ENCODE measurements around the gene PRKCE.

- TF ChIP-seq, protein P1, sequence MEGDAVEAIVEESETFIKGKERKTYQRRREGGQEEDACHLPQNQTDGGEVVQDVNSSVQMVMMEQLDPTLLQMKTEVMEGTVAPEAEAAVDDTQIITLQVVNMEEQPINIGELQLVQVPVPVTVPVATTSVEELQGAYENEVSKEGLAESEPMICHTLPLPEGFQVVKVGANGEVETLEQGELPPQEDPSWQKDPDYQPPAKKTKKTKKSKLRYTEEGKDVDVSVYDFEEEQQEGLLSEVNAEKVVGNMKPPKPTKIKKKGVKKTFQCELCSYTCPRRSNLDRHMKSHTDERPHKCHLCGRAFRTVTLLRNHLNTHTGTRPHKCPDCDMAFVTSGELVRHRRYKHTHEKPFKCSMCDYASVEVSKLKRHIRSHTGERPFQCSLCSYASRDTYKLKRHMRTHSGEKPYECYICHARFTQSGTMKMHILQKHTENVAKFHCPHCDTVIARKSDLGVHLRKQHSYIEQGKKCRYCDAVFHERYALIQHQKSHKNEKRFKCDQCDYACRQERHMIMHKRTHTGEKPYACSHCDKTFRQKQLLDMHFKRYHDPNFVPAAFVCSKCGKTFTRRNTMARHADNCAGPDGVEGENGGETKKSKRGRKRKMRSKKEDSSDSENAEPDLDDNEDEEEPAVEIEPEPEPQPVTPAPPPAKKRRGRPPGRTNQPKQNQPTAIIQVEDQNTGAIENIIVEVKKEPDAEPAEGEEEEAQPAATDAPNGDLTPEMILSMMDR (IDR thresholded peaks at IDR 0.05), result no peak
- no peak for TF ChIP-seq POLR2A (IDR thresholded peaks at IDR 0.05)
Measured at GRCh38 chr2:45669032-45669486, 17.6 kb downstream of the PRKCE start.
